ENCODE data around the gene CBX4. TPM values are rescaled to one million over a fixed set of nuclear protein-coding genes. Genes with fewer than 3 reads are reported as not detected.

CBX4 gene
- total RNA-seq, 3 donors from 2014 or later = 11.5 to 20.6 (median 13.4) TPM

GRCh38 chr17:79852748-79853147, 13.5 kb upstream of the CBX4 start:
- H3K36me3 ChIP-seq = no peaks in the 10 kb centered on the region
- H3K4me1 ChIP-seq = no peaks in the 10 kb centered on the region
- intact Hi-C loops (cut with DNase I; ENCODE audit: low total_unique reads) = loop anchor here (10.0 kb wide), 1 partner anchor 1618 kb away; the partner anchor contains the start of gene TMEM235
- no peak for TF ChIP-seq POLR2AphosphoS5 (IDR thresholded peaks at IDR 0.05)
- no peak for TF ChIP-seq CTCF (IDR thresholded peaks at IDR 0.05)
- no peak for TF ChIP-seq POLR2A (IDR thresholded peaks at IDR 0.05)
- peak overlapping the region in 1 of 2 donors; percentile 2 for H3K27ac ChIP-seq
- H3K9me3 ChIP-seq = no peaks in the 10 kb centered on the region
- no peaks in the 10 kb centered on the region for H3K27me3 ChIP-seq
- no peak for DNase-seq (ENCODE audit: low spot score in 2 of 2)
- peak overlapping the region; percentile 11 to 52 (median 20) for H3K4me3 ChIP-seq

GRCh38 chr17:79851461-79851817, 12.2 kb upstream of the CBX4 start:
- Histone ChIP-seq H3K27ac (no peak overlapping the region), H3K36me3 (no peaks in the 10 kb centered on the region), H3K4me1 (no peaks in the 10 kb centered on the region), H3K4me3 (no peak overlapping the region), H3K9me3 (no peaks in the 10 kb centered on the region), H3K27me3 (no peaks in the 10 kb centered on the region)
- DNase-seq (ENCODE audit: low spot score in 2 of 2) = no peak
- intact Hi-C loops (cut with DNase I; ENCODE audit: low total_unique reads) = loop anchor here (10.0 kb wide), 1 partner anchor 1617 kb away; the partner anchor contains the start of gene TMEM235
- TF ChIP-seq POLR2AphosphoS5 (IDR thresholded peaks at IDR 0.05) (no peak), CTCF (IDR thresholded peaks at IDR 0.05) (no peak), POLR2A (IDR thresholded peaks at IDR 0.05) (no peak)

GRCh38 chr17:79850571-79851460, 11.6 kb upstream of the CBX4 start:
- no peaks in the 10 kb centered on the region for H3K9me3 ChIP-seq
- H3K4me3 ChIP-seq = no peak overlapping the region
- intact Hi-C loops (cut with DNase I; ENCODE audit: low total_unique reads) = loop anchor here (10.0 kb wide), 1 partner anchor 1616 kb away; the partner anchor contains the start of gene TMEM235
- DNase-seq (ENCODE audit: low spot score in 2 of 2) = no peak
- no peak overlapping the region for H3K27ac ChIP-seq
- no peaks in the 10 kb centered on the region for H3K4me1 ChIP-seq
- TF ChIP-seq POLR2AphosphoS5 (IDR thresholded peaks at IDR 0.05) (no peak), POLR2A (IDR thresholded peaks at IDR 0.05) (no peak), CTCF (IDR thresholded peaks at IDR 0.05) (no peak)
- H3K36me3 ChIP-seq = no peaks in the 10 kb centered on the region
- H3K27me3 ChIP-seq = no peaks in the 10 kb centered on the region

- Histone ChIP-seq H3K4me3 (no peak overlapping the region), H3K4me1 (peaks cover 0 to 2% of the 10 kb centered on the region in 2 donors), H3K36me3 (no peaks in the 10 kb centered on the region), H3K9me3 (no peaks in the 10 kb centered on the region), H3K27me3 (no peaks in the 10 kb centered on the region), H3K27ac (no peak overlapping the region)
- intact Hi-C loops (cut with DNase I; ENCODE audit: low total_unique reads) = loop anchor here (10.0 kb wide), 1 partner anchor 1615 kb away; the partner anchor contains the start of gene TMEM235
- DNase-seq (ENCODE audit: low spot score in 2 of 2) = no peak
- TF ChIP-seq POLR2A (IDR thresholded peaks at IDR 0.05) (no peak), POLR2AphosphoS5 (IDR thresholded peaks at IDR 0.05) (no peak), CTCF (IDR thresholded peaks at IDR 0.05) (no peak)
Measured at GRCh38 chr17:79849953-79850352, 10.7 kb upstream of the CBX4 start.

GRCh38 chr17:79848370-79848766, 9.1 kb upstream of the CBX4 start:
- peaks cover 0 to under 1% of the 10 kb centered on the region in 2 donors for H3K27me3 ChIP-seq

More at GRCh38 chr17:79848370-79848766, 9.1 kb upstream of the CBX4 start:
- Histone ChIP-seq H3K4me1 (peaks cover 0 to 4% of the 10 kb centered on the region in 2 donors), H3K9me3 (no peaks in the 10 kb centered on the region), H3K27ac (no peak overlapping the region), H3K4me3 (no peak overlapping the region), H3K36me3 (no peaks in the 10 kb centered on the region)
- intact Hi-C loops (cut with DNase I; ENCODE audit: low total_unique reads) = no loop called here
- TF ChIP-seq POLR2A (IDR thresholded peaks at IDR 0.05) (no peak), CTCF (IDR thresholded peaks at IDR 0.05) (no peak), POLR2AphosphoS5 (IDR thresholded peaks at IDR 0.05) (no peak)
- DNase-seq (ENCODE audit: low spot score in 2 of 2) = no peak
